PFSK-1 (cell line): ENCODE data around the gene LAMA3.

Experiments used
- POLR2AphosphoS5 ChIP-seq: IDR thresholded peaks from 2 replicates; pipeline ENCODE4 v1.6.1; 2012; ENCODE audit warnings: low read depth, mild to moderate bottlenecking, control low read depth, low read length, moderate library complexity
- REST ChIP-seq, 2 experiments: IDR thresholded peaks; 2 replicates each; pipeline versions ENCODE4 v1.6.1 to v1.8.0; 2011 to 2012; ENCODE audit warnings: low read depth in 2 of 2, low read length in 2 of 2, control low read depth in 1 of 2, inconsistent platforms in 1 of 2, mild to moderate bottlenecking in 1 of 2, moderate library complexity in 1 of 2; ENCODE audit not compliant: insufficient read depth in 1 of 2
- TAF1 ChIP-seq: IDR thresholded peaks from 2 replicates; pipeline ENCODE4 v1.6.1; 2012; ENCODE audit warnings: low read length, control low read depth, borderline replicate concordance; ENCODE audit not compliant: insufficient read depth

GRCh38 chr18:23811176-23811575 lies 121.9 kb downstream of the LAMA3 start:
- no peak for TF ChIP-seq TAF1
- no peak for TF ChIP-seq REST (IDR thresholded peaks at IDR 0.05; ENCODE audit: insufficient read depth in 1 of 2, low read depth in 2 of 2, low read length in 2 of 2)
- no peak for TF ChIP-seq POLR2AphosphoS5
